Sigmoid colon (tissue), 7 donors: ENCODE measurements around the gene PLD1. TPM values are rescaled to one million over a fixed set of nuclear protein-coding genes. Genes with fewer than 3 reads are reported as not detected.

Source experiments
- DNase-seq: peaks from one replicate; pipeline ENCODE4 v3.0.0-alpha.2; 2019
- H3K27ac ChIP-seq, 4 donors: fragments of 200-600 bp; sonication (generic); one replicate each; pipeline ENCODE4 v1.5.1; 2016 to 2019; ENCODE audit warnings: mild to moderate bottlenecking in 1 of 4
- H3K27me3 ChIP-seq, 3 donors: fragments of 200-600 bp; sonication (generic); one replicate each; pipeline ENCODE4 v1.5.1; 2019; ENCODE audit warnings: mild to moderate bottlenecking in 1 of 3
- H3K36me3 ChIP-seq, 4 donors: fragments of 200-600 bp; sonication (generic); one replicate each; pipeline ENCODE4 v1.5.1; 2016 to 2019
- H3K4me1 ChIP-seq, 4 donors: fragments of 200-600 bp; sonication (generic); one replicate each; pipeline ENCODE4 v1.5.1; 2017 to 2019
- H3K4me3 ChIP-seq, 4 donors: fragments of 200-600 bp; sonication (generic); one replicate each; pipeline ENCODE4 v1.5.1; 2017 to 2019; ENCODE audit warnings: mild to moderate bottlenecking in 2 of 4, moderate library complexity in 1 of 4
- H3K9me3 ChIP-seq, 4 donors: fragments of 200-600 bp in 3 of 4; sonication (generic) in 3 of 4; one replicate each; pipeline versions ENCODE4 v1.5.1 to v1.6.1; 2013 to 2019
- CTCF ChIP-seq, 4 experiments: fragments of 450-650 bp in 3 of 4; fragments of 200-600 bp in 1 of 4; IDR thresholded peaks; one replicate each; pipeline ENCODE4 v1.5.1; 2016 to 2019; ENCODE audit warnings: antibody characterized with exemption in 4 of 4, mild to moderate bottlenecking in 3 of 4, moderate library complexity in 2 of 4
- EP300 ChIP-seq, 4 donors: sonication (generic); formaldehyde crosslinking; IDR thresholded peaks; one replicate each; pipeline ENCODE4 v1.6.1; 2017; ENCODE audit warnings: antibody characterized with exemption in 4 of 4
- POLR2A ChIP-seq, 2 donors: fragments of 450-650 bp; IDR thresholded peaks; one replicate each; pipeline ENCODE4 v1.6.1; 2016; ENCODE audit warnings: antibody characterized with exemption in 2 of 2, mild to moderate bottlenecking in 2 of 2, moderate library complexity in 2 of 2
- POLR2AphosphoS5 ChIP-seq, 4 donors: sonication (generic); formaldehyde crosslinking; IDR thresholded peaks; one replicate each; pipeline ENCODE4 v1.6.1; 2017; ENCODE audit warnings: antibody characterized with exemption in 4 of 4
- WGBS, 2 donors: extraction: QIAGEN DNeasy Blood & Tissue Kit; methylation state at CpG; one replicate each; pipeline ENCODE4 v1.1.7; 2013; 5-methylcytosine and 5-hydroxymethylcytosine counted together
- intact Hi-C: fragments of 100-400 bp; cut with DNase I; formaldehyde crosslinking; loops from one replicate; pipeline ENCODE4 v1.15.1; 2023
- polyA plus RNA-seq, 3 donors: library from polyadenylated mRNA; stranded (reverse); fragments of 200-250 nt; gene quantifications; one replicate each; pipeline ENCODE4 v1.2.3, GENCODE V29; 2013
- total RNA-seq, 4 donors: library from RNA; depleted of rRNA; stranded (reverse); fragments of >200 nt; gene quantifications; one replicate each; pipeline ENCODE4 v1.1.0, GENCODE V29; 2016
- donor health status: healthy with polysubstance abuse.
- donor health status: Bipolar disorder and iron deficiency.
- donor health status: healthy.

Gene PLD1
- total and polyA plus RNA-seq, 7 donors: 8.6 to 24.3 (median 12.2) TPM

- H3K36me3 ChIP-seq: no peaks in the 10 kb centered on the region
- WGBS, 2 donors: 69 to 73% methylated on average over 2 of the region's 2 CpGs
- intact Hi-C loops: no loop called here
- no peaks in the 10 kb centered on the region for H3K9me3 ChIP-seq
- no peak overlapping the region for H3K27ac ChIP-seq
- no peaks in the 10 kb centered on the region for H3K27me3 ChIP-seq
- no peak overlapping the region for H3K4me3 ChIP-seq
- H3K4me1 ChIP-seq: peaks cover 0 to 4% (median 1%) of the 10 kb centered on the region in 4 donors
- DNase-seq: no peak
- TF ChIP-seq POLR2AphosphoS5 (IDR thresholded peaks at IDR 0.05) (no peak), POLR2A (IDR thresholded peaks at IDR 0.05) (no peak), EP300 (IDR thresholded peaks at IDR 0.05) (no peak), CTCF (IDR thresholded peaks at IDR 0.05) (no peak)
These were observed 55.2 kb downstream of the PLD1 start for GRCh38 chr3:171755015-171755589.

- H3K4me3 ChIP-seq: no peak overlapping the region
- H3K36me3 ChIP-seq: no peaks in the 10 kb centered on the region
- no peak for DNase-seq
- peaks cover 0 to 4% (median 2%) of the 10 kb centered on the region in 4 donors for H3K4me1 ChIP-seq
- no peak for TF ChIP-seq POLR2A (IDR thresholded peaks at IDR 0.05)
- TF ChIP-seq CTCF (IDR thresholded peaks at IDR 0.05): no peak
- TF ChIP-seq EP300 (IDR thresholded peaks at IDR 0.05): no peak
- TF ChIP-seq POLR2AphosphoS5 (IDR thresholded peaks at IDR 0.05): no peak
- no peak overlapping the region for H3K27ac ChIP-seq
- intact Hi-C loops: no loop called here
- no peaks in the 10 kb centered on the region for H3K9me3 ChIP-seq
- 76 to 86% methylated on average over 5 of the region's 5 CpGs for WGBS, 2 donors
- H3K27me3 ChIP-seq: no peaks in the 10 kb centered on the region
These were observed 56.4 kb downstream of the PLD1 start for GRCh38 chr3:171753665-171754408.

GRCh38 chr3:171753025-171753472 lies 57.2 kb downstream of the PLD1 start:
- DNase-seq: no peak
- Histone ChIP-seq H3K9me3 (no peaks in the 10 kb centered on the region), H3K4me1 (peaks cover 0 to 10% (median 5%) of the 10 kb centered on the region in 4 donors), H3K27me3 (no peaks in the 10 kb centered on the region), H3K36me3 (no peaks in the 10 kb centered on the region), H3K27ac (no peak overlapping the region), H3K4me3 (no peak overlapping the region)
- TF ChIP-seq POLR2A (IDR thresholded peaks at IDR 0.05) (no peak), POLR2AphosphoS5 (IDR thresholded peaks at IDR 0.05) (no peak), CTCF (IDR thresholded peaks at IDR 0.05) (no peak), EP300 (IDR thresholded peaks at IDR 0.05) (no peak)
- 21 to 64% methylated on average over 5 of the region's 5 CpGs for WGBS, 2 donors
- intact Hi-C loops: no loop called here

- no peaks in the 10 kb centered on the region for H3K36me3 ChIP-seq
- H3K9me3 ChIP-seq: no peaks in the 10 kb centered on the region
- WGBS, 2 donors: 66 to 84% methylated on average over 2 of the region's 2 CpGs
- TF ChIP-seq CTCF (IDR thresholded peaks at IDR 0.05) (no peak), EP300 (IDR thresholded peaks at IDR 0.05) (no peak), POLR2A (IDR thresholded peaks at IDR 0.05) (no peak)
- peaks cover 0 to 18% (median 5%) of the 10 kb centered on the region in 4 donors for H3K4me1 ChIP-seq
- intact Hi-C loops: no loop called here
- H3K27me3 ChIP-seq: no peaks in the 10 kb centered on the region
- no peak overlapping the region for H3K4me3 ChIP-seq
- H3K27ac ChIP-seq: no peak overlapping the region
- DNase-seq: no peak
These were observed 58.0 kb downstream of the PLD1 start for GRCh38 chr3:171752329-171752728.
